OCI-LY1 (cell line): ENCODE measurements around the gene RALB.
"Not testable (repeated sequence)": the region's sequence is repeated elsewhere in the genome, so short reads cannot be mapped to it uniquely, and the experiment has no call there.

Source experiments
- EZH2 ChIP-seq: fragments of 200-600 bp; sonication (generic), shearing (Covaris generic); IDR thresholded peaks from 2 replicates; pipeline ENCODE4 v1.8.0; 2017; ENCODE audit warnings: borderline replicate concordance, mixed run types, mild to moderate bottlenecking, antibody characterized with exemption, low read length, moderate library complexity, mixed read lengths
- TF ChIP-seq, protein P1 (sequence below): fragments of 200-600 bp; sonication (generic), shearing (Covaris generic); IDR thresholded peaks from 2 replicates; pipeline ENCODE4 v1.5.1; 2017; ENCODE audit warnings: mild to moderate bottlenecking, antibody characterized with exemption, low read length, moderate library complexity, mixed read lengths

DNA sequence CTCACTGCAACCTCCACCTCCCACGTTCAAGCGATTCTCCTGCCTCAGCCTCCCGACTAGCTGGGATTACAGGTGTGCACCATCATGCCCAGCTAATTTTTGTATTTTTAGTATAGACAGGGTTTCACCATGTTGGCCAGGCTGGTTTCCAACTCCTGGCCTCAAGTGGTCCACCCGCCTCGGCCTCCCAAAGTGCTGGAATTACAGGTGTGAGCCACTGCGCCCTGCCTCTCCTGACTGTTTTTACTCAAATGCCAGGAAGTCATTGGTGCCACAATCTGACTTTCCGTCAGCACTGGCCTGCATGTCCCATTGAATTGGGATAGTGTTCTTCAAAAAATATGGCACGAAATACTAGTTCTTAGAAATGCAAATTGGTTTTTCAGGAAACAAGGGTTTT, 58.2 kb downstream of the RALB start:
- TF ChIP-seq, protein P1, sequence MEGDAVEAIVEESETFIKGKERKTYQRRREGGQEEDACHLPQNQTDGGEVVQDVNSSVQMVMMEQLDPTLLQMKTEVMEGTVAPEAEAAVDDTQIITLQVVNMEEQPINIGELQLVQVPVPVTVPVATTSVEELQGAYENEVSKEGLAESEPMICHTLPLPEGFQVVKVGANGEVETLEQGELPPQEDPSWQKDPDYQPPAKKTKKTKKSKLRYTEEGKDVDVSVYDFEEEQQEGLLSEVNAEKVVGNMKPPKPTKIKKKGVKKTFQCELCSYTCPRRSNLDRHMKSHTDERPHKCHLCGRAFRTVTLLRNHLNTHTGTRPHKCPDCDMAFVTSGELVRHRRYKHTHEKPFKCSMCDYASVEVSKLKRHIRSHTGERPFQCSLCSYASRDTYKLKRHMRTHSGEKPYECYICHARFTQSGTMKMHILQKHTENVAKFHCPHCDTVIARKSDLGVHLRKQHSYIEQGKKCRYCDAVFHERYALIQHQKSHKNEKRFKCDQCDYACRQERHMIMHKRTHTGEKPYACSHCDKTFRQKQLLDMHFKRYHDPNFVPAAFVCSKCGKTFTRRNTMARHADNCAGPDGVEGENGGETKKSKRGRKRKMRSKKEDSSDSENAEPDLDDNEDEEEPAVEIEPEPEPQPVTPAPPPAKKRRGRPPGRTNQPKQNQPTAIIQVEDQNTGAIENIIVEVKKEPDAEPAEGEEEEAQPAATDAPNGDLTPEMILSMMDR = not testable (repeated sequence)
- TF ChIP-seq EZH2 = not testable (repeated sequence)
